ENCODE measurements around the gene PADI3. TPM values are rescaled to one million over a fixed set of nuclear protein-coding genes. Genes with fewer than 3 reads are reported as not detected.

PADI3 gene
- total RNA-seq, 4 donors from 2014 or later = not detected

GRCh38 chr1:17292299-17293160, 43.6 kb downstream of the PADI3 start:
- intact Hi-C loops (cut with DNase I; ENCODE audit: low total_unique reads) = no loop called here
- Histone ChIP-seq H3K9me3 (no peaks in the 10 kb centered on the region), H3K27me3 (no peaks in the 10 kb centered on the region), H3K4me1 (no peaks in the 10 kb centered on the region), H3K4me3 (no peak overlapping the region), H3K36me3 (no peaks in the 10 kb centered on the region), H3K27ac (no peak overlapping the region)
- DNase-seq = no peak
- no peak for TF ChIP-seq CTCF (IDR thresholded peaks at IDR 0.05)
- no peak for TF ChIP-seq POLR2A (IDR thresholded peaks at IDR 0.05)

- no peaks in the 10 kb centered on the region for H3K27me3 ChIP-seq
- no peaks in the 10 kb centered on the region for H3K4me1 ChIP-seq
- no peak for DNase-seq
- no peaks in the 10 kb centered on the region for H3K36me3 ChIP-seq
- no peaks in the 10 kb centered on the region for H3K9me3 ChIP-seq
- no peak for TF ChIP-seq POLR2A (IDR thresholded peaks at IDR 0.05)
- TF ChIP-seq CTCF (IDR thresholded peaks at IDR 0.05) = no peak
- no peak overlapping the region for H3K4me3 ChIP-seq
- intact Hi-C loops (cut with DNase I; ENCODE audit: low total_unique reads) = no loop called here
- H3K27ac ChIP-seq = no peak overlapping the region
Observed at GRCh38 chr1:17293681-17294425, 45.0 kb downstream of the PADI3 start.

- TF ChIP-seq POLR2A (IDR thresholded peaks at IDR 0.05) (no peak), CTCF (IDR thresholded peaks at IDR 0.05) (no peak)
- Histone ChIP-seq H3K27me3 (no peaks in the 10 kb centered on the region), H3K4me1 (no peaks in the 10 kb centered on the region), H3K9me3 (no peaks in the 10 kb centered on the region), H3K27ac (no peak overlapping the region), H3K36me3 (no peaks in the 10 kb centered on the region), H3K4me3 (no peak overlapping the region)
- no peak for DNase-seq
- intact Hi-C loops (cut with DNase I; ENCODE audit: low total_unique reads) = no loop called here
Observed at GRCh38 chr1:17295292-17295691, 46.4 kb downstream of the PADI3 start.

GRCh38 chr1:17296086-17296485, 47.2 kb downstream of the PADI3 start:
- no peak overlapping the region for H3K27ac ChIP-seq
- no peaks in the 10 kb centered on the region for H3K9me3 ChIP-seq
- intact Hi-C loops (cut with DNase I; ENCODE audit: low total_unique reads) = no loop called here
- no peak for DNase-seq
- no peaks in the 10 kb centered on the region for H3K4me1 ChIP-seq
- H3K27me3 ChIP-seq = no peaks in the 10 kb centered on the region
- no peaks in the 10 kb centered on the region for H3K36me3 ChIP-seq
- TF ChIP-seq CTCF (IDR thresholded peaks at IDR 0.05) (no peak), POLR2A (IDR thresholded peaks at IDR 0.05) (no peak)
- H3K4me3 ChIP-seq = no peak overlapping the region

- no peaks in the 10 kb centered on the region for H3K27me3 ChIP-seq
- no peak overlapping the region for H3K27ac ChIP-seq
- no peak for DNase-seq
- H3K4me1 ChIP-seq = no peaks in the 10 kb centered on the region
- H3K9me3 ChIP-seq = no peaks in the 10 kb centered on the region
- H3K36me3 ChIP-seq = no peaks in the 10 kb centered on the region
- intact Hi-C loops (cut with DNase I; ENCODE audit: low total_unique reads) = no loop called here
- TF ChIP-seq POLR2A (IDR thresholded peaks at IDR 0.05) = no peak
- no peak overlapping the region for H3K4me3 ChIP-seq
Observed at GRCh38 chr1:17297991-17298390, 49.1 kb downstream of the PADI3 start.
